GM12892 (cell line): ENCODE measurements around the gene ANK3.

Source experiments
- POLR2A ChIP-seq: IDR thresholded peaks from 2 replicates; pipeline ENCODE4 v1.6.1; 2011; ENCODE audit warnings: low read depth, low read length, control low read depth
- POLR2AphosphoS5 ChIP-seq: IDR thresholded peaks from 2 replicates; pipeline ENCODE4 v1.6.1; 2011; ENCODE audit warnings: low read depth, low read length, control low read depth
- TAF1 ChIP-seq: IDR thresholded peaks from 2 replicates; pipeline ENCODE4 v1.6.1; 2011; ENCODE audit warnings: low read depth, mild to moderate bottlenecking, control low read depth, low read length, borderline replicate concordance

DNA sequence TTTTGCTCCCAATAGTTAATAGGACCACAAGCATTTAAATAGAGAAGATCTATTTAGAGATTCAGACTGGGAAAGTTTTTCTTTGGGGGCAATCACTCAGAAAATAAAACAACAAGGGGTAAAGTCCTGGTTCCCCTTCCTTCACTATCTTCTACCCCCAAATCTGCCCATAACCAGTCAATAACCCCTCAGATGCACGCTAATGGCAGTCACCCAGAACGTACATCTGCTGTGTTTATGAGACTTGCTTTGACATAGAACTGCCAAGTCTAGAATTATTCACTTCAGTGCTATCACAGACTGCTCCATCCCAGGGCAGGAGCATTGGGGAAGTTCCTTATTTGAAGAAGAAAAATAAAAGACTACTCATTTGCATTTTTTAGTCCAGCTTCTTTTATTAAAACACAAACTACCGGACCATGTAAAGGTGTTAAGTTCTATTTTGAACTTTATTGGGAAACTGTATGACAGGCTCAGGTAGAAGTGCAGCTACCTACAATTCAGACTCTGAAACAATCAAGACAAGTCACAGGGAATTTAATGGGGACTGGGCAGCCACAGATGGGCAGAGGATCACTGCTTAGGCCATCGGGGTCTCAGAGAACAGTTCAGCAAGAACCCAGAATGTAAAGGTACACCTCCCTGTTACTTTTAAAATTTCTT, 38.4 kb downstream of the ANK3 start:
- TF ChIP-seq POLR2A (no peak), TAF1 (no peak), POLR2AphosphoS5 (no peak)
